ENCODE measurements around the gene ZDHHC1. TPM values are rescaled to one million over a fixed set of nuclear protein-coding genes. Genes with fewer than 3 reads are reported as not detected.

The ZDHHC1 gene
- total RNA-seq, 1 donor from 2014 or later, result 2.9 TPM

GRCh38 chr16:67407176-67407787 is 9.0 kb downstream of the ZDHHC1 start:
- Histone ChIP-seq H3K4me1 (peaks cover 42% of the 10 kb centered on the region), H3K9me3 (replicated peaks) (no peaks in the 10 kb centered on the region), H3K27me3 (ENCODE audit: low read depth) (no peaks in the 10 kb centered on the region), H3K4me3 (no peak overlapping the region), H3K36me3 (no peaks in the 10 kb centered on the region), H3K27ac (replicated peaks) (peak overlapping the region; percentile 77)
- TF ChIP-seq CTCF (IDR thresholded peaks at IDR 0.05; ENCODE audit: borderline replicate concordance), result no peak
- intact Hi-C loops (cut with micrococcal nuclease), result no loop called here
- DNase-seq, result no peak

GRCh38 chr16:67406111-67406971 is 9.9 kb downstream of the ZDHHC1 start:
- no peak overlapping the region for H3K4me3 ChIP-seq
- DNase-seq, result no peak
- TF ChIP-seq CTCF (IDR thresholded peaks at IDR 0.05; ENCODE audit: borderline replicate concordance), result no peak
- H3K27ac ChIP-seq (replicated peaks), result peak overlapping the region; percentile 77
- intact Hi-C loops (cut with micrococcal nuclease), result no loop called here
- H3K27me3 ChIP-seq (ENCODE audit: low read depth), result no peaks in the 10 kb centered on the region
- no peaks in the 10 kb centered on the region for H3K9me3 ChIP-seq (replicated peaks)
- peaks cover 42% of the 10 kb centered on the region for H3K4me1 ChIP-seq
- H3K36me3 ChIP-seq, result no peaks in the 10 kb centered on the region

- peak overlapping the region; percentile 77 for H3K27ac ChIP-seq (replicated peaks)
- H3K4me1 ChIP-seq, result peaks cover 42% of the 10 kb centered on the region
- no peak for DNase-seq
- no peaks in the 10 kb centered on the region for H3K36me3 ChIP-seq
- H3K4me3 ChIP-seq, result no peak overlapping the region
- H3K9me3 ChIP-seq (replicated peaks), result no peaks in the 10 kb centered on the region
- H3K27me3 ChIP-seq (ENCODE audit: low read depth), result no peaks in the 10 kb centered on the region
- intact Hi-C loops (cut with micrococcal nuclease), result no loop called here
- TF ChIP-seq CTCF (IDR thresholded peaks at IDR 0.05; ENCODE audit: borderline replicate concordance), result no peak
Measured at GRCh38 chr16:67405336-67405735, 10.9 kb downstream of the ZDHHC1 start.

- Histone ChIP-seq H3K4me3 (no peak overlapping the region), H3K9me3 (replicated peaks) (no peaks in the 10 kb centered on the region), H3K27ac (replicated peaks) (peak overlapping the region; percentile 77), H3K36me3 (no peaks in the 10 kb centered on the region), H3K27me3 (ENCODE audit: low read depth) (no peaks in the 10 kb centered on the region), H3K4me1 (peaks cover 43% of the 10 kb centered on the region)
- intact Hi-C loops (cut with micrococcal nuclease), result no loop called here
- TF ChIP-seq CTCF (IDR thresholded peaks at IDR 0.05; ENCODE audit: borderline replicate concordance), result no peak
- no peak for DNase-seq
Measured at GRCh38 chr16:67404740-67405226, 11.5 kb downstream of the ZDHHC1 start.

GRCh38 chr16:67403976-67404555 is 12.2 kb downstream of the ZDHHC1 start:
- Histone ChIP-seq H3K4me1 (peaks cover 50% of the 10 kb centered on the region), H3K27me3 (ENCODE audit: low read depth) (no peaks in the 10 kb centered on the region), H3K27ac (replicated peaks) (no peak overlapping the region), H3K4me3 (no peak overlapping the region), H3K9me3 (replicated peaks) (no peaks in the 10 kb centered on the region), H3K36me3 (no peaks in the 10 kb centered on the region)
- TF ChIP-seq CTCF (IDR thresholded peaks at IDR 0.05; ENCODE audit: borderline replicate concordance), result no peak
- DNase-seq, result no peak
- intact Hi-C loops (cut with micrococcal nuclease), result no loop called here
